PC-9 (cell line): ENCODE results near the gene SAA1. TPM values are rescaled to one million over a fixed set of nuclear protein-coding genes. Genes with fewer than 3 reads are reported as not detected.

Source experiments
- Bru-seq: library from RNA; stranded (reverse); fragments of 400-500 nt; gene quantifications from one replicate; lab custom pipeline; 2021; lab: Mats Ljungman, UMichigan
- BruChase-seq, 2 experiments: library from RNA; stranded (reverse); fragments of 400-500 nt; gene quantifications; one replicate each; lab custom pipeline; 2021; lab: Mats Ljungman, UMichigan
- BruUV-seq: library from RNA; stranded (reverse); fragments of 400-500 nt; replicated peaks from 2 replicates; lab custom pipeline; 2021; lab: Mats Ljungman, UMichigan
- CTCF ChIA-PET: fragments of 300-600 bp; sonication (Branson Sonifier 250); formaldehyde crosslinking; loops from one replicate; lab custom pipeline; 2022; ENCODE audit warnings: antibody characterized with exemption; lab: Charles Lee
- POLR2A ChIA-PET: fragments of 300-600 bp; sonication (Branson Sonifier 250); formaldehyde crosslinking; loops from one replicate; lab custom pipeline; 2022; ENCODE audit warnings: antibody characterized with exemption; ENCODE audit not compliant: unreplicated experiment; lab: Charles Lee
- DNase-seq, 2 experiments: peaks; one replicate each; pipeline versions ENCODE4 v3.0.0 to v3.0.0-alpha.2; 2015 to 2022; ENCODE audit warnings: mixed read lengths in 1 of 2
- H2AFZ ChIP-seq: fragments of 200-600 bp; sonication (generic); 2 replicates; pipeline ENCODE4 v1.8.1; 2017; ENCODE audit warnings: antibody characterized with exemption
- H3F3A ChIP-seq: fragments of 200-600 bp; sonication (generic); 2 replicates; pipeline ENCODE4 v1.8.1; 2017; ENCODE audit warnings: antibody characterized with exemption, mild to moderate bottlenecking, low read depth; ENCODE audit not compliant: insufficient read depth
- H3K27ac ChIP-seq: fragments of 200-600 bp; sonication (generic); 2 replicates; pipeline ENCODE4 v1.6.1; 2016; ENCODE audit warnings: mixed run types
- H3K27me3 ChIP-seq: fragments of 200-600 bp; sonication (generic); 2 replicates; pipeline ENCODE4 v1.6.1; 2016; ENCODE audit warnings: low read depth, mixed run types; ENCODE audit not compliant: insufficient read depth
- H3K36me3 ChIP-seq: fragments of 200-600 bp; sonication (generic); 2 replicates; pipeline ENCODE4 v1.6.1; 2016; ENCODE audit warnings: low read depth, mixed run types
- H3K4me1 ChIP-seq: fragments of 200-600 bp; sonication (generic); replicated peaks from 2 replicates; pipeline ENCODE4 v1.6.1; 2016; ENCODE audit warnings: mixed run types; ENCODE audit not compliant: insufficient read depth
- H3K4me2 ChIP-seq: fragments of 200-600 bp; sonication (generic); 2 replicates; pipeline ENCODE4 v1.6.1; 2017; ENCODE audit warnings: mixed run types
- H3K4me3 ChIP-seq: fragments of 200-600 bp; sonication (generic); 2 replicates; pipeline ENCODE4 v1.6.1; 2016; ENCODE audit warnings: mixed run types
- H3K79me2 ChIP-seq: fragments of 200-600 bp; sonication (generic); 2 replicates; pipeline ENCODE4 v1.6.1; 2017; ENCODE audit warnings: low read depth, mixed run types
- H3K9me2 ChIP-seq: fragments of 200-600 bp; sonication (generic); 2 replicates; pipeline ENCODE4 v1.8.1; 2017; ENCODE audit warnings: mild to moderate bottlenecking; ENCODE audit not compliant: insufficient read depth
- H3K9me3 ChIP-seq: fragments of 200-600 bp; sonication (generic); 2 replicates; pipeline ENCODE4 v1.8.1; 2016; ENCODE audit warnings: low read depth; ENCODE audit not compliant: insufficient read depth
- H4K20me1 ChIP-seq: fragments of 200-600 bp; sonication (generic); 2 replicates; pipeline ENCODE4 v1.8.1; 2017; ENCODE audit not compliant: insufficient read depth
- EZH2 ChIP-seq: fragments of 200-600 bp; sonication (generic); IDR thresholded peaks from 2 replicates; pipeline ENCODE4 v1.8.0; 2017; ENCODE audit warnings: antibody characterized with exemption, low read depth
- intact Hi-C: fragments of 100-400 bp; cut with micrococcal nuclease; formaldehyde crosslinking; loops from one replicate; pipeline ENCODE4 v1.10.0; 2022; ENCODE audit not compliant: unreplicated experiment
- long read RNA-seq: library from polyadenylated mRNA; stranded (forward); transcript quantifications from one replicate; pipeline ENCODE4 v2.0.0, GENCODE V29; 2022
- total RNA-seq: library from RNA; stranded (reverse); gene quantifications from 2 replicates; pipeline ENCODE4 v1.2.3, GENCODE V29; 2021
- TF ChIP-seq, protein P1 (sequence below): fragments of 200-600 bp; sonication (generic); conservative IDR thresholded peaks from 2 replicates; pipeline ENCODE4 v1.6.1; 2017; ENCODE audit warnings: mixed run types, antibody characterized with exemption, mild to moderate bottlenecking, moderate library complexity

The SAA1 gene
- total RNA-seq (1.9 TPM in 1 of 2 replicates, not detected in the other), Bru-seq, nascent RNA (percentile 16 among the genes with signal in this experiment), BruChase-seq, experiment 1, labeled RNA remaining after a 2-hour chase (percentile 25 among the genes with signal in this experiment), BruChase-seq, experiment 2, labeled RNA remaining after a 6-hour chase (percentile 18 among the genes with signal in this experiment)
- long read RNA-seq, partial matches to known transcripts: 0 of 1 reads
- long read RNA-seq, other reads (novel, unspliced or antisense): 0 of 1 reads

DNA sequence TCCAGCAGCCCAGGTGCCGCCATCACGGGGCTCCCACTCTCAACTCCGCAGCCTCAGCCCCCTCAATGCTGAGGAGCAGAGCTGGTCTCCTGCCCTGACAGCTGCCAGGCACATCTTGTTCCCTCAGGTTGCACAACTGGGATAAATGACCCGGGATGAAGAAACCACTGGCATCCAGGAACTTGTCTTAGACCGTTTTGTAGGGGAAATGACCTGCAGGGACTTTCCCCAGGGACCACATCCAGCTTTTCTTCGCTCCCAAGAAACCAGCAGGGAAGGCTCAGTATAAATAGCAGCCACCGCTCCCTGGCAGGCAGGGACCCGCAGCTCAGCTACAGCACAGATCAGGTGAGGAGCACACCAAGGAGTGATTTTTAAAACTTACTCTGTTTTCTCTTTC is at the start of gene SAA1:
Gene SAA1 (plus strand): TSS at position 316 of the 400 bp plus-strand sequence. CDS start 624 bp downstream, outside the sequence.
- H3K27me3 ChIP-seq: no peaks in the 10 kb centered on the region
- intact Hi-C loops: no loop called here
- no peak for DNase-seq
- no peaks in the 10 kb centered on the region for H3K36me3 ChIP-seq
- ChIA-PET POLR2A (no interaction called here), CTCF (no interaction called here)
- TF ChIP-seq, protein P1, sequence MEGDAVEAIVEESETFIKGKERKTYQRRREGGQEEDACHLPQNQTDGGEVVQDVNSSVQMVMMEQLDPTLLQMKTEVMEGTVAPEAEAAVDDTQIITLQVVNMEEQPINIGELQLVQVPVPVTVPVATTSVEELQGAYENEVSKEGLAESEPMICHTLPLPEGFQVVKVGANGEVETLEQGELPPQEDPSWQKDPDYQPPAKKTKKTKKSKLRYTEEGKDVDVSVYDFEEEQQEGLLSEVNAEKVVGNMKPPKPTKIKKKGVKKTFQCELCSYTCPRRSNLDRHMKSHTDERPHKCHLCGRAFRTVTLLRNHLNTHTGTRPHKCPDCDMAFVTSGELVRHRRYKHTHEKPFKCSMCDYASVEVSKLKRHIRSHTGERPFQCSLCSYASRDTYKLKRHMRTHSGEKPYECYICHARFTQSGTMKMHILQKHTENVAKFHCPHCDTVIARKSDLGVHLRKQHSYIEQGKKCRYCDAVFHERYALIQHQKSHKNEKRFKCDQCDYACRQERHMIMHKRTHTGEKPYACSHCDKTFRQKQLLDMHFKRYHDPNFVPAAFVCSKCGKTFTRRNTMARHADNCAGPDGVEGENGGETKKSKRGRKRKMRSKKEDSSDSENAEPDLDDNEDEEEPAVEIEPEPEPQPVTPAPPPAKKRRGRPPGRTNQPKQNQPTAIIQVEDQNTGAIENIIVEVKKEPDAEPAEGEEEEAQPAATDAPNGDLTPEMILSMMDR: no peak
- no peak for TF ChIP-seq EZH2
- peaks cover 14% of the 10 kb centered on the region for H3K4me1 ChIP-seq
- H3K9me3 ChIP-seq: no peaks in the 10 kb centered on the region
- no TSS peak for BruUV-seq
- no peaks in the 10 kb centered on the region for H3K9me2 ChIP-seq
- H3K27ac ChIP-seq: no peak within 1 kb of the TSS
- H3K79me2 ChIP-seq: no peaks in the 10 kb centered on the region
- H3K4me3 ChIP-seq: no peak within 1 kb of the TSS
- no peak within 1 kb of the TSS for H2AFZ ChIP-seq
- no peak within 1 kb of the TSS for H3K4me2 ChIP-seq
- H4K20me1 ChIP-seq: no peaks in the 10 kb centered on the region
- 0 out of 2 replicates have a peak, but pooled peaks cover 6% of the 10 kb centered on the region for H3F3A ChIP-seq

DNA sequence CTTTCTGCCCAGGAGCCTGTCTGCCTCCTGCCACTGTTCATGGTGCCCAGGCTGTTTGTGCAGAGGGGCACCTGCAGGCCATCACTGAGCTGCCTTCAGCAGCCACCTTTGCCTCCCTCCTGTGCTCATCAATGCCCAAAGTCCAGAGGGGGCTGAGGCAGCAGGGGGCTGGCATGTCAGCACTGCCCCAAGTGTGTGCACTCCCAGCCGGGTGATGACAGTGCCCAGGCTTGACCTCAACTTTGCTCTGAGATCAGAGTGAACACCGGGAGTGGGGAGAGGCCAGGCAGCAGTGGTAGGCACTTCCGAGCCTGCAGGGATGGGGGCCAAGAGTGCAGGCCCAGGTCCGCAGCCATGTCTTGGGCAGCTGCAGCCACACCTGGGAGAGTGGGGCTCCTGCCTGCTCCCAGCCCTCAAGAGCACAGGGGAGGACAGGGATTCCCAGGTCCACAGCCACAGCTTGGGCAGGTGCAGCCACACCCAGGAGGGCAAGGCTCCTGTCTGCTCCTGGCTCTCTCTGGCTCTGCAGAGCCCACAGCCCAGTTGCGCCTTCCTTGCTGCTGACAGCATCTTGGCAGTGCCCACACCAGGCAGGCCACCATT is 44.7 kb upstream of the SAA1 start:
- Histone ChIP-seq H3K27me3 (0 out of 2 replicates have a peak, but pooled peaks cover 3% of the 10 kb centered on the region), H3K79me2 (no peaks in the 10 kb centered on the region), H3K4me2 (no peak overlapping the region), H4K20me1 (no peaks in the 10 kb centered on the region), H3K9me2 (no peaks in the 10 kb centered on the region), H2AFZ (no peak overlapping the region), H3K4me1 (no peaks in the 10 kb centered on the region), H3K27ac (no peak overlapping the region), H3K4me3 (no peak overlapping the region), H3K36me3 (no peaks in the 10 kb centered on the region), H3K9me3 (no peaks in the 10 kb centered on the region), H3F3A (no peaks in the 10 kb centered on the region)
- peak in 1 of 2 experiments; percentile 9 for DNase-seq
- BruUV-seq: no TSS peak
- POLR2A ChIA-PET: no interaction called here
- CTCF ChIA-PET: no interaction called here
- intact Hi-C loops: no loop called here
- TF ChIP-seq, protein P1: no peak
- no peak for TF ChIP-seq EZH2

DNA sequence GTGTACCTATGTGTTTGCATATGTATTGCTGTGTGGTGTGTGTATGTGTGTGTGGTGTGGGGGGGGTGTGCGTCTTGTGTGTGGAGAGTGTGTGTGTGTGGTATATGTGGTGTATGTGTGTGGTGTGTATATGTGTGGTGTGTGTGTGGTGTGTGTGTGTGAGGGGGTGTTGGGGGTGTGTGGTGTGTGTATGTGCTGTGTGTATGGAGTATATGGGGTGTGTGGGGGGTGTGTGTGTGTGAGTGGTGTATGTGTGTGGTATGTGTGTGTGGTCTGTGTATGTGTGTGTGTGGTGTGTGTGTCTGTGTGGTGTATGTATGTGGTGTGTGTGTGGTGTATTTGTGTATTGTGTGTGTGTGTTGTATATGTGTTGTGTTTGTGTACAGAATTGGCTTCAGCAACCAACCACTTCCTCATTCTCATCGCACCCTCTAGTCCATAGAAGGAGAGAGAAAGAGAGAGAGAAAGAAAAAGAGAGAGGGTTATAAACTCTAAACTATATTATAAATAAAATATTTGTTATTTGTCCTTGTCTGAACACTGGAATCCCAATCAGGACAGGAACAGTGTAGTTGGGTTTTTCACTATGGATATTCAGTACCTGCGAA is 43.1 kb upstream of the SAA1 start:
- CTCF ChIA-PET: no interaction called here
- H3K27me3 ChIP-seq: no peaks in the 10 kb centered on the region
- DNase-seq: no peak
- no TSS peak for BruUV-seq
- H3F3A ChIP-seq: no peaks in the 10 kb centered on the region
- POLR2A ChIA-PET: no interaction called here
- H3K27ac ChIP-seq: no peak overlapping the region
- no peaks in the 10 kb centered on the region for H3K9me2 ChIP-seq
- H3K79me2 ChIP-seq: no peaks in the 10 kb centered on the region
- H3K4me3 ChIP-seq: no peak overlapping the region
- no peaks in the 10 kb centered on the region for H3K9me3 ChIP-seq
- no peaks in the 10 kb centered on the region for H3K4me1 ChIP-seq
- H3K4me2 ChIP-seq: no peak overlapping the region
- no peaks in the 10 kb centered on the region for H4K20me1 ChIP-seq
- no peaks in the 10 kb centered on the region for H3K36me3 ChIP-seq
- intact Hi-C loops: no loop called here
- TF ChIP-seq, protein P1: no peak
- TF ChIP-seq EZH2: no peak
- H2AFZ ChIP-seq: no peak overlapping the region
